SW 1271 (cell line): ENCODE data around the gene F7.
"Not testable (repeated sequence)": the region's sequence is repeated elsewhere in the genome, so short reads cannot be mapped to it uniquely, and the experiment has no call there.

Experiments
- DNase-seq, 2 experiments: peaks; one replicate each; lab custom pipeline; 2025; lab: John Stamatoyannopoulos, UW

F7 gene

DNA sequence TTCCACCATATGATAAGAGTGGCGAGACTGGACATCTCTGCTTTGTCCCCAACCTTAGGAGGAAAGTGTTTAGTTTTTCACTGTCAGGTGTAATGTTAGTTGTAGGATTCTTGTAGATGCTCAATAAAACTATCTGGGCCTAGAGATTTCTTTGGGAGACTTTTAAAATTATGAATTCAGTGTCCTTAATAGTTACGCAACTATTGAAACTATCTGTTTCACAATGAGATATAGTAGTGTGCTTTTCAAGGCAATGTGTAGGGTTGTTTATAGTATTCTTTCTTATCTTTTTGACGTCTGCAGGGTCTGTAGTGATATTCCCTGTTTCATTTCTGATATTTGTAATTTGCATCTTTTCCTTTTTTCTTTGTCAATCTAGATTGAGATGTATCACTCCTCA lies 33.2 kb upstream of the F7 start:
- DNase-seq, result no peak

DNA sequence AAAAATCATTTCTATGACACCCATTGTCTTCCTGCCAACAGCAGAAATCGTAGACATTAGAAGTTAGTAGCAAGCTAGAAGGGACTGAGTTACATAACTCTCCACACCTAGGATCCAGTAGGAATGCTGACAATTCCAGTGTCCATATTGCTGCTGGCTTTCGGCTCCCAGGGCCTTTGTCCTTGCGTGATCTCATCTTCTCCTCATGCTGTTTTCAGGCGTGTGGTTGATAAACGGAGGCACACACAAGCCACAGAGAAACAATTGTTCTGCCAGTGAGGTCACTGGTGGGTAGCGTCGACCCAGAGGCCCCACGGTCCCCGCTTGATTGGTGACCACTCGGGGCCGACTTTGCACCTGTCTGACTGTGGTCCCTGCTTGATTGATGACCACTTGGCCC lies 31.6 kb upstream of the F7 start:
- DNase-seq, result no peak

GRCh38 chr13:113074401-113074800 lies 31.2 kb upstream of the F7 start:
- no peak for DNase-seq

DNA sequence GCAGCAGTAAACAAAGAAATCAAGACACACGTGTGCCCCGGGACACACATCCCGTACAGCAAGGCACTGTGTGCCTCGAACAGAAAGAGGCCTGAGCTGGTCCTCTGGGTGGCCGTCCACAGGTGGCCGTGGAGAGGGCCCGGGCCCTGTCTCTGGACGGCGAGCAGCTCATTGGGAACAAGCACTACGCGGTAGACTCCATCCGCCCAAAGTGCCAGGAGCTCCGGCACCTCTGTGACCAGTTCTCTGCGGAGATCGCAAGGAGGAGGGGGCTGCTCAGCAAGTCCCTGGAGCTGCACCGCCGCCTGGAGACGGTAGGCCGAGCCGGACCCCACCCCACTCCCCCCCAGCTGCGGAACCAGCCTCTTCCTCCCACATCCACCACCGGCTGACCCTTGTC lies 30.7 kb upstream of the F7 start:
- no peak for DNase-seq

- no peak for DNase-seq
These were observed 29.9 kb upstream of the F7 start for GRCh38 chr13:113075711-113076110.

DNA sequence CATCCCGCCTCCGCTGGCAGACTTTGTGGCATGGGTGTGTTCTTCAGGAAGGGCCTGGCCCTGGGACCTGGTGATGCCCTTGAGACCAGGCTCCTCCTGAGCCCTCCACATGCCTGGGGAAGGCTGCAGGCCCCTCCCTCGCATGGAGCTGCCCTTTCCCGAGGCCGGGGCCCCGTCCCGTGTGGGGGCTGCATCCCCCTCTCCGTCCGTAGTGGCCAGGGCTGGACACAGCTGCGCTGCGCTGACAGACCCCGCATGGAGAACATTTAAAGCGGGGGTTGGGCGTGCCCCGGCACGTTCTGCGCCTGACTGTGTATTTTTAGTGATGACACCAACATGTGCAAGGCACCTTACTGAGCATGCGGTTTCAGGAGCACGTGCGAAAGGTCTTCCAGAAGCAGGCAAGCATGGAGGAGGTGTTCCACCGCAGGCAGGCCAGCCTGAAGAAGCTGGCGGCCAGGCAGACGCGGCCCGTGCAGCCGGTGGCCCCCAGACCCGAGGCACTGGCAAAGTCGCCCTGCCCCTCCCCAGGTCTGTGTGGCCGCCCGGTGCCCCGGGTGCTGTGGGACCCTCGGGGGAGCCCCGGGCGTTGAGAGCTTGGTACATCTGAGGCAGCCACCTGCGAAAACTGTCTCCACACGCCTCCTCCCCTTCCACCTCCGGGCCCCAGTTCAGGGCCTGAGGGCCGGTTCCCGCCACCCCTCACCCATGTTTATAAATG lies 28.8 kb upstream of the F7 start:
- DNase-seq, result no peak

- DNase-seq, result no peak
These were observed 28.0 kb upstream of the F7 start for GRCh38 chr13:113077566-113077952.

DNA sequence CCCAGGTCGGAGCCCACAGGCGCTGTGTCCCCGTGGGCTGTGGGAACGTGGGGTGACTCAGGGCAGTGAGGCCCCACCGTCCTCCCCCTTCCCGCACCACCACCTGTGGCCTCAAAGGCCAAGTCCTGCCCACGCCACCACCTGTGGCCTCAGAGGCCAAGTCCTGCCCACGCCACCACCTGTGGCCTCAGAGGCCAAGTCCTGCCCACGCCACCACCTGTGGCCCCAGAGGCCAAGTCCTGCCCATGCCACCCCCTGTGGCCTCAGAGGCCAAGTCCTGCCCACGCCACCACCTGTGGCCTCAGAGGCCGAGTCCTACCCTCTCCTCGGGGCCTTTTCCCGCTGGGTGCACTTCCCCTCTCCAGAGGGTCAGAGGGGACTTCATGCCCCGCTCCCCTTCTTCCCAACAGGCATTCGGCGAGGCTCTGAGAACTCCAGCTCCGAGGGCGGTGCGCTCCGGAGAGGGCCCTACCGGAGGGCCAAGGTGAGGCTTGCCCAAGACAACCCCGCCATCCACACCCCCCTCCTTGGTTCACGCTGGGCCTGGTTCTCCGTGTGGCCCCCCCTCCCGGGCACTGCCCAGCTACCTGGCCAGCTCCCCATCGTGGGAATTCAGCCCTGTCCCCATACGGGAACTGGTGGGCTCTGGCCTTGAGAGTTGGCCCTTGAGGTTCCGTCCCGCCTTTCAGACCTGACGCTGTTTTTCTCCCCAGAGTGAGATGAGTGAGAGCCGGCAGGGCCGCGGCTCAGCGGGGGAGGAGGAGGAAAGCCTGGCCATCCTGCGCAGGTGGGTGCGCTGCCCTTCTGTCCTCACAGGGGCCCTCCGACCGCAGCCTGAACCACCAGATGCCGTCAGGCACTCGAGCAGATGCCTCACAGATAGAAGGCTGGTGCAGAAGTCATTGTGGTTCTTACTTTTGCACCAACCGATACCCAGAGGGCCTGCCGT lies 27.4 kb upstream of the F7 start:
- no peak for DNase-seq

DNA sequence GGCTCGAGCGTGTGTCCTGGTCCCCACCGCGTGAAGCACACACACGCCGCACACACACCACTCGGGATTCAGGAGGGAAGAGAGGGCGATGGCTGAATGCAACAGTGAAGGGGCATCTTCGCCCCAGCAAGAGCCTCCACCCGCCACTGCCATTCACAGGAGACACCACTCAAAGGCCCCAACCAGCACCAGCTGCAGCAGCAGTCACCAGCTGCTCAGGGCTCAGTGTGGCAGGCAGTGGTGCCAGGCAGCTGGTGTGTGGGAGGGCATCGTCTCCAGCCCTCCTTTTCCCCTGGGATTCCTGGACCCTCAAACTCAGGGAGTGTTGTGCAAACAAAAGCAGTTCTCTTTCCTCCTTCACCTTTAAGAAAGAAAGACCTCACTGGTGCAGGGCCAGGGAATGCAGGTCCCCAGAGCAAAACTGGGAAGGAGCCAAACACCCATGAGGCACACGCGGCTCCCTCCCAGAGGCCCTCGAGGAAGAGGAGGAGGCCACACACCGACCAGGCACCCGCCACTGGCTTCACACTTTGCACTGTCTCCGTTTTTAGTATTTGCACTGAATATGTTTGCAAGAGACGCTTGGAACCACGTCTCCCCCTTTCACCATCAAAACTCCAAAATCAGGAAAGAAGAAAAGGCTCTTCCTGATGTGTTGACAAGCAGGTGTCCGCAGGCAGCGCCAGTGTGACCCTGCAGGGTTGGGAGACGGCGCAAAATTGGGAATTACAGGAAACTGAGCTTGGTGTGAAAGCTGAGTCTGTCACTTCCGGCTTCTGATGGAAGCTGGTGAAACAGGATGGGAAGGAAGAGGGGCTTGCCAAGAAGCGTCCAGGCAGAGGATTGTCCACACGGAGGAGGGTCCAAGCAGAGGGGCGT lies 26.4 kb upstream of the F7 start:
- DNase-seq, result no peak

- DNase-seq, result not testable (repeated sequence)
These were observed 25.9 kb upstream of the F7 start for GRCh38 chr13:113079781-113080080.

DNA sequence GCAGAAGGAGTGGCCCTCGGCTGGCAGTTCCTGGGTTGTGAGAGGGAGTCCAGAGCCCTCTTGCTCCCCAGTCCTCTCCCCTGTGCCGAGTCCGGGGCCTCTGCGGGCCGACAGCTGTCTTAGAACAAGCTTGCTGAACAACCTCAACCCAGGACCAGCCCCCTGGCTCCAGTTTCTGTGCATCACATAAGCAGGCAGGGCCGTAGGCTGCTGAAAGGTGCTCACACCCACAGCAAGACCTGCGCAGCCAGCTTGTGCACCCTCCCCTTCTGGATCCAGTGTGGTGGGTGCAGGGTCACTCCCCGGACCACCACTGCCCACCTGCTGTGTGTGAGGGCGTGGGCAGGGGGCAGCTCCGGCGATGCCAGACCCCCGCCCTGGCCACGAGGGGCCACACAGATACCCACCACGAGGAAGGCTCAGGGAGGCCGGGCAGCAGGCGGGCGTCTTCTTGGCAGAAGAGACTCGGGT lies 25.2 kb upstream of the F7 start:
- DNase-seq, result no peak

GRCh38 chr13:113080901-113081521 lies 24.6 kb upstream of the F7 start:
- no peak for DNase-seq

- DNase-seq, result no peak
These were observed 23.2 kb upstream of the F7 start for GRCh38 chr13:113082198-113083021.

GRCh38 chr13:113083022-113083373 lies 22.6 kb upstream of the F7 start:
- no peak for DNase-seq

GRCh38 chr13:113083402-113084061 lies 22.1 kb upstream of the F7 start:
- no peak for DNase-seq

DNA sequence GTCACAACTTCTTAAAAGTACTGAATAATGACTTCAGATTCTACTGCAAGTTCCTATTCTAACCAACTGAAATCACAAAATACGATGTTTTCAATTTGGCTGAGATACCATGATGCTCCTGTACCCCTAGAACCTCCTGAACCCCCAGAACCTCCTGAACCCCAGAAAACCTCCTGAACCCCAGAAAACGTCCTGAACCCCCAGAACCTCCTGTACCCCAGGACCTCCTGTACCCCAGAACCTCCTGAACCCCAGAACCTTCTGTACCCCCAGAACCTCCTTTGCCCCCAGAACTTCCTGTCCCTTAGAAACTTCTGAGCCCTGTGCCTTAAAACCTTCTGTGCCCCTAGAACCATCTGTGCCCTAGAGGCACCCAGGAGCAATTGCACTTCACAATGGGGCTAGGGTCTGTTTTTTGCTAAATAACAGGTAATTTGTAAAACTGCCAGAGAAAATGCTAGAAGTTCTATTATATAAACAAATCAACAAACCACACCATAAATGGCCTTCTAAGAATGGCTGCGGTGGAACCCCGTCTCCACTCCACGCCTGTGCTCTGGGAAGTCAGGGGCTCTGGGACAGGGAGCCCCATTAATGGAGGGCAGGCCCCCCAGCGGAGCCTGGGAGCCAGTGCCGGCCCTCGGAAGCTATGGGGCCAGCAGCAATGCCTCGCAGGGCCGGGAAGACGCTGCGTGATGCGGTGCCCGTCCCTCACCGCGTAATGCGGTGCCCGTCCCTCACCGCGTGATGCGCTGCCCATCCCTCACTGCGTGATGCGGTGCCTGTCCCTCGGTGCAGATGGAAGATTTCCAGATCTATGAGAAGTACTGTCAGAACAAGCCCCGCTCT lies 21.3 kb upstream of the F7 start:
- no peak for DNase-seq

DNA sequence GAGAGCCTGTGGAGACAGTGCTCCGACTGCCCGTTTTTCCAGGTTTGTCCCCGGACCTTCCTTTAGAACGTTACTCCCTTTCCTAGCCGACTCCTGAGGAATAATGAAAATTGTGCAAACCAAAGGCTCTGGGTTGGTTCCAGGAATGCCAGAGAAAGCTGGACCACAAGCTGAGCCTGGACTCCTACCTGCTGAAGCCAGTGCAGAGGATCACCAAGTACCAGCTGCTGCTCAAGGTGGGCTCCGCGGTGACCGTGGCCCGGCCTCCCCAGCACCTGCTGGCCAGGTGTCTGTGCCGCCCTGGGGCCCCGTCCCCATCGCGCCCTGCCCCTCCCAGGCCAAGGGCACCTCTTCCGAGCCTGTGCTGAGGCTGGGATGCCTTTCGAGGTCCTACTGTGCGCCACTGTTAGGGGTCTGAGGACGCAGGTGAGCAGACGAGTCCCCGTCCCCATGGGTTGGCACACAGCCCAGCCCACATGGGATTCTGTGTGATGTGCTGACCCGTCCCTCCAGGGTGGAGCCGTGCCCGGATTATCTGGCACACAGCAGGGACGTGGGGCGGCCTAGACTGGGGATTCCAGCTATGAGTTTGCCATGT lies 20.5 kb upstream of the F7 start:
- no peak for DNase-seq

- no peak for DNase-seq
These were observed 19.4 kb upstream of the F7 start for GRCh38 chr13:113086031-113086750.
